Lower leg skin (tissue), 3 donors: ENCODE data around the gene TCN1.

Source experiments
- POLR2A ChIP-seq, 2 donors: fragments of 450-650 bp; IDR thresholded peaks; one replicate each; pipeline ENCODE4 v1.6.1; 2016 to 2017; ENCODE audit warnings: antibody characterized with exemption in 2 of 2, mild to moderate bottlenecking in 1 of 2, moderate library complexity in 1 of 2
- TF ChIP-seq, protein P1 (sequence below), 3 donors: fragments of 450-650 bp; IDR thresholded peaks; one replicate each; pipeline ENCODE4 v1.5.1; 2016; ENCODE audit warnings: antibody characterized with exemption in 3 of 3, mild to moderate bottlenecking in 3 of 3, moderate library complexity in 2 of 3

DNA sequence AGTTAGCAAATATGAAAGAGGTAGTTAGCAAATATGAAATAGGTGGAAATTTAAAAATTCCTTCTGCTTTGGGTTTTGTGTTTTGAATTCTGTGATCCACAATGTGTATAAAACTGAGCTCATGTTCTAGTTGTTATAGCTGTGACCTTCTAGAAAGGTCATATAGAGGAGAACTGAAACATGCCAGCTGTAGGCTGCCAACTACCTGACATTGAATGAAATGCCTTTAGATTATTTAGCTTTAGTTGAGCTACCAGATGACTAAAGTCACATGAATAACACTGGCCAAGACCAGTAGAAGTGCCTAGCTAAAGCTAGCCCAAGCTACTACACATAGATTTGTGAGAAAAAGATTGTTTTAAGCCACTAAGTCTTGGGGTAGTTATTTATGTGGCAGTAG, 5.8 kb upstream of the TCN1 start:
- TF ChIP-seq POLR2A (IDR thresholded peaks at IDR 0.05): no peak
- TF ChIP-seq, protein P1, sequence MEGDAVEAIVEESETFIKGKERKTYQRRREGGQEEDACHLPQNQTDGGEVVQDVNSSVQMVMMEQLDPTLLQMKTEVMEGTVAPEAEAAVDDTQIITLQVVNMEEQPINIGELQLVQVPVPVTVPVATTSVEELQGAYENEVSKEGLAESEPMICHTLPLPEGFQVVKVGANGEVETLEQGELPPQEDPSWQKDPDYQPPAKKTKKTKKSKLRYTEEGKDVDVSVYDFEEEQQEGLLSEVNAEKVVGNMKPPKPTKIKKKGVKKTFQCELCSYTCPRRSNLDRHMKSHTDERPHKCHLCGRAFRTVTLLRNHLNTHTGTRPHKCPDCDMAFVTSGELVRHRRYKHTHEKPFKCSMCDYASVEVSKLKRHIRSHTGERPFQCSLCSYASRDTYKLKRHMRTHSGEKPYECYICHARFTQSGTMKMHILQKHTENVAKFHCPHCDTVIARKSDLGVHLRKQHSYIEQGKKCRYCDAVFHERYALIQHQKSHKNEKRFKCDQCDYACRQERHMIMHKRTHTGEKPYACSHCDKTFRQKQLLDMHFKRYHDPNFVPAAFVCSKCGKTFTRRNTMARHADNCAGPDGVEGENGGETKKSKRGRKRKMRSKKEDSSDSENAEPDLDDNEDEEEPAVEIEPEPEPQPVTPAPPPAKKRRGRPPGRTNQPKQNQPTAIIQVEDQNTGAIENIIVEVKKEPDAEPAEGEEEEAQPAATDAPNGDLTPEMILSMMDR (IDR thresholded peaks at IDR 0.05): no peak
